HepG2 (cell line): Measurements from ENCODE around the gene TNFSF8. TPM values are rescaled to one million over a fixed set of nuclear protein-coding genes. Genes with fewer than 3 reads are reported as not detected.

Experiments
- ATAC-seq: fragments of 200-7000 bp; cut with Tn5 transposase; 3 replicates; pipeline ENCODE4 v1.9.1; 2020; ENCODE audit warnings: mild to moderate bottlenecking, moderate library complexity
- BruUV-seq: library from RNA; stranded (reverse); fragments of 400-500 nt; replicated peaks from 2 replicates; lab custom pipeline; 2021; lab: Mats Ljungman, UMichigan
- CTCF ChIA-PET: fragments of 300-600 bp; formaldehyde crosslinking; extraction: SDS; loops from one replicate; lab custom pipeline; 2021; ENCODE audit warnings: low total read pairs, inconsistent platforms, low intra/inter-chr PET ratio; lab: Yijun Ruan, JAX
- POLR2A ChIA-PET: fragments of 350-600 bp; sonication (Branson Sonifier 250); formaldehyde crosslinking; loops from one replicate; lab custom pipeline; 2020; ENCODE audit warnings: antibody characterized with exemption, inconsistent platforms; lab: Yijun Ruan, JAX
- DNase-seq: peaks from one replicate; pipeline ENCODE4 v3.0.0-alpha.2; 2015; ENCODE audit warnings: low spot score
- FAIRE-seq: peaks from 3 replicates; lab custom pipeline; 2011; peaks lifted over from hg19 to GRCh38; lab: Jason Lieb, UNC
- H2AFZ ChIP-seq: one replicate; pipeline ENCODE4 v1.6.1; 2011; ENCODE audit warnings: low read length, inconsistent platforms
- H3K27ac ChIP-seq: fragments of 300-600 bp; 3 replicates; pipeline ENCODE4 v1.8.0; 2011; ENCODE audit warnings: mixed run types, mild to moderate bottlenecking, mixed read lengths, low read length, inconsistent platforms; ENCODE audit not compliant: insufficient read depth; ENCODE audit errors: extremely low read length
- H3K27me3 ChIP-seq, 2 experiments: fragments of 200-600 bp in 1 of 2; 2 replicates in 1 of 2; 3 replicates in 1 of 2; pipeline versions ENCODE4 v1.6.0 to v1.8.0; 2011; ENCODE audit warnings: low read length in 2 of 2, mild to moderate bottlenecking in 2 of 2, moderate library complexity in 2 of 2, inconsistent platforms in 1 of 2; ENCODE audit not compliant: insufficient read depth in 2 of 2, control insufficient read depth in 1 of 2
- H3K36me3 ChIP-seq, 2 experiments: fragments of 200-600 bp in 1 of 2; replicated peaks in 1 of 2; 2 replicates in 1 of 2; 3 replicates in 1 of 2; pipeline versions ENCODE4 v1.5.1 to v1.8.0; 2011; ENCODE audit warnings: low read length in 2 of 2, inconsistent platforms in 1 of 2; ENCODE audit not compliant: insufficient read depth in 2 of 2, control insufficient read depth in 1 of 2
- H3K4me1 ChIP-seq: 2 replicates; pipeline ENCODE4 v1.5.1; 2012; ENCODE audit warnings: low read length, inconsistent platforms; ENCODE audit not compliant: insufficient read depth
- H3K4me2 ChIP-seq: 2 replicates; pipeline ENCODE4 v1.6.0; 2011; ENCODE audit warnings: low read depth, low read length, inconsistent platforms
- H3K4me3 ChIP-seq, 3 experiments: fragments of 200-600 bp in 1 of 3; sonication (generic), shearing (Covaris generic) in 1 of 3; replicated peaks in 1 of 3; 2 replicates each; pipeline ENCODE4 v1.5.1; 2011 to 2016; ENCODE audit warnings: low read length in 3 of 3, inconsistent platforms in 2 of 3, low read depth in 2 of 3, mild to moderate bottlenecking in 2 of 3, control low read depth in 1 of 3, mixed read lengths in 1 of 3; ENCODE audit not compliant: insufficient read depth in 1 of 3
- H3K79me2 ChIP-seq: one replicate; pipeline ENCODE4 v1.6.1; 2011; ENCODE audit warnings: low read length, inconsistent platforms; ENCODE audit not compliant: insufficient read depth
- H3K9ac ChIP-seq: 2 replicates; pipeline ENCODE4 v1.6.0; 2011; ENCODE audit warnings: mild to moderate bottlenecking, low read depth, low read length, inconsistent platforms; ENCODE audit not compliant: insufficient read depth
- H3K9me3 ChIP-seq: 2 replicates; pipeline ENCODE4 v1.5.1; 2012; ENCODE audit warnings: mild to moderate bottlenecking, low read length
- H4K20me1 ChIP-seq: 2 replicates; pipeline ENCODE4 v1.6.0; 2011; ENCODE audit warnings: inconsistent platforms, mild to moderate bottlenecking, low read length, moderate library complexity; ENCODE audit not compliant: insufficient read depth
- NFE2L1 ChIP-seq: sonication (generic); formaldehyde crosslinking; IDR thresholded peaks from 2 replicates; pipeline ENCODE4 v1.4.0; 2020; ENCODE audit warnings: missing genetic modification reagents, mild to moderate bottlenecking, borderline replicate concordance
- TOPORS ChIP-seq: sonication (generic); formaldehyde crosslinking; IDR thresholded peaks from 2 replicates; pipeline ENCODE4 v1.8.0; 2023; ENCODE audit warnings: mild to moderate bottlenecking, missing genetic modification reagents
- ZKSCAN8 ChIP-seq: IDR thresholded peaks from 2 replicates; pipeline ENCODE4 v1.6.1; 2016; ENCODE audit warnings: borderline replicate concordance, missing genetic modification reagents, missing compliant biosample characterization
- ZNF468 ChIP-seq: sonication (generic); formaldehyde crosslinking; IDR thresholded peaks from 2 replicates; pipeline ENCODE4 v1.8.0; 2022; ENCODE audit warnings: mild to moderate bottlenecking, moderate library complexity, missing genetic modification reagents
- ZNF629 ChIP-seq: sonication (generic); formaldehyde crosslinking; conservative IDR thresholded peaks from 2 replicates; pipeline ENCODE4 v1.5.0; 2020; ENCODE audit warnings: missing genetic modification reagents
- WGBS: methylation state at CpG from one replicate; pipeline ENCODE4 v1.1.6; 2017; ENCODE audit warnings: low lambda C conversion rate; 5-methylcytosine and 5-hydroxymethylcytosine counted together
- in situ Hi-C: cut with HindIII; loops from 2 replicates; pipeline ENCODE4 v1.10.0; 2017; ENCODE audit warnings: low pct_unique_long_range_greater_than_20kb; ENCODE audit not compliant: extremely low pct_ligation_motif_present
- intact Hi-C: fragments of 100-400 bp; cut with micrococcal nuclease; formaldehyde crosslinking; loops from one replicate; pipeline ENCODE4 v1.10.0; 2022; ENCODE audit not compliant: unreplicated experiment
- polyA plus RNA-seq, 8 experiments: library from polyadenylated mRNA; depleted of rRNA in 3 of 8; stranded (reverse) in 7 of 8; unstranded in 1 of 8; fragments of >200 nt; fragmentation: Illumina TruSeq in 4 of 8; extraction: Trizol in 4 of 8; gene quantifications; 2 replicates each; pipeline versions ENCODE4 v1.2.1 to v1.2.3, GENCODE V29; 2011 to 2016; ENCODE audit warnings: low read depth in 4 of 8, missing spikeins in 1 of 8, mixed read lengths in 1 of 8; ENCODE audit not compliant: insufficient read depth in 1 of 8
- total RNA-seq, 5 experiments: library from RNA; depleted of rRNA; stranded (reverse); fragments of >200 nt; fragmentation: Illumina TruSeq; extraction: Trizol; gene quantifications; 2 replicates each; pipeline ENCODE4 v1.2.3, GENCODE V29; 2016; ENCODE audit warnings: low read depth in 1 of 5
- TF ChIP-seq, protein P1 (sequence below): sonication (generic); formaldehyde crosslinking; IDR thresholded peaks from 2 replicates; pipeline ENCODE4 v1.5.0; 2020; ENCODE audit warnings: missing genetic modification reagents
- TF ChIP-seq, protein P2 (sequence below): fragments of 450-650 bp; IDR thresholded peaks from 2 replicates; pipeline ENCODE4 v1.6.1; 2016
- TF ChIP-seq, protein P3 (sequence below): sonication (generic); formaldehyde crosslinking; IDR thresholded peaks from 2 replicates; pipeline ENCODE4 v1.4.0; 2020; ENCODE audit warnings: missing genetic modification reagents
- TF ChIP-seq, protein P4 (sequence below): IDR thresholded peaks from 2 replicates; pipeline ENCODE4 v1.6.1; 2016

TNFSF8 gene
- total and polyA plus RNA-seq, 2 of the 13 experiments (the other 11 are each of a cell fraction or from before 2014, with no cell fraction given) = not detected

DNA sequence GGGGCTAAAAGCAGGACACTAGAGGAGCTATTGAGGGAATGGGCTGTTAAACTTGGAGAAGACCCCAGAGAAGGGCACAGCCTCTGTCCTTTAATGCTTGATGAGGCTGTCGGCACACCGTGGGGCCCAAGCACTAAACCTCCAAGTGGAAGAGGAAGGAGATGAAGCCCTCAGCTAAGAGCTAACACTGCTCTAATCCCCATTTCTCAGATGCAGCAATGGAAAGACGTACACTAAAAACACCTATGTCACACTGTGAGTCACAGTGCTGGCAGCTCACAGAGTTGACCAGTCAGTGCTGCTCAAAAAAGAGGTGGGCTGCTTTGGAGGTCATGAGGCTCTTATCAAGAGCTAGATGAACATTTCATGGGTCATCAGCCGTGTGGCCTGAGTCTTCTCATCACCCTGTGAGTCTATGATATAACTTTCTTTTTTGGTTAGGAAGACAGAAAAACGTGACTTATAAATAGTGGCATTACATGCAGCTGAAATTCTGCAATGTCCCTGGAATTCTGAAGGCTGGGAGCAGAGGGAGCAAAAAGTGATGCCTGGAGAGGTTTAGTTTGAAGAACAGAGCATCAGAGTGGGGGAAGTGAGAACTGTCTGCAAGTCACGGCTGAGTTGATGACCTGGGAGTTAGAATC lies 21.5 kb downstream of the TNFSF8 start:
- DNase-seq (no peak), ATAC-seq (no peak), FAIRE-seq (no peak)
- CTCF ChIA-PET = interaction anchor here (3.4 kb wide), 1 partner anchor 170 kb away, joined by 22 read pairs; no protein-coding TSS in a partner anchor
- Histone ChIP-seq H3K9me3 (no peaks in the 10 kb centered on the region), H2AFZ (no peak overlapping the region), H3K36me3 (no peaks in the 10 kb centered on the region), H3K4me1 (peaks cover 24% of the 10 kb centered on the region), H3K79me2 (no peaks in the 10 kb centered on the region), H3K27ac (no peak overlapping the region), H3K27me3 (no peaks in the 10 kb centered on the region; a peak in 1 of 5 replicates), H3K4me3 (no peak overlapping the region), H3K9ac (no peak overlapping the region), H4K20me1 (no peaks in the 10 kb centered on the region), H3K4me2 (0 out of 2 replicates have a peak overlapping the region, but pooled peaks have one; percentile 9)
- intact Hi-C loops = loop anchor here (1.0 to 5.0 kb wide), 2 partner anchors 188 to 502 kb away; no protein-coding TSS in a partner anchor
- POLR2A ChIA-PET = interaction anchor here (1.3 kb wide), 1 partner anchor 11 kb away, joined by 3 read pairs; no protein-coding TSS in a partner anchor
- BruUV-seq = no TSS peak
- in situ Hi-C loops = loop anchor here (5.0 to 25.0 kb wide), 3 partner anchors 172 to 603 kb away; no protein-coding TSS in a partner anchor
- TF ChIP-seq ZNF468 (no peak), ZNF629 (CRISPR knock-in tag) (peak; percentile 29; the same call in 1 of the 2 replicates)
- 56% methylated on average over 6 of the region's 6 CpGs for WGBS

DNA sequence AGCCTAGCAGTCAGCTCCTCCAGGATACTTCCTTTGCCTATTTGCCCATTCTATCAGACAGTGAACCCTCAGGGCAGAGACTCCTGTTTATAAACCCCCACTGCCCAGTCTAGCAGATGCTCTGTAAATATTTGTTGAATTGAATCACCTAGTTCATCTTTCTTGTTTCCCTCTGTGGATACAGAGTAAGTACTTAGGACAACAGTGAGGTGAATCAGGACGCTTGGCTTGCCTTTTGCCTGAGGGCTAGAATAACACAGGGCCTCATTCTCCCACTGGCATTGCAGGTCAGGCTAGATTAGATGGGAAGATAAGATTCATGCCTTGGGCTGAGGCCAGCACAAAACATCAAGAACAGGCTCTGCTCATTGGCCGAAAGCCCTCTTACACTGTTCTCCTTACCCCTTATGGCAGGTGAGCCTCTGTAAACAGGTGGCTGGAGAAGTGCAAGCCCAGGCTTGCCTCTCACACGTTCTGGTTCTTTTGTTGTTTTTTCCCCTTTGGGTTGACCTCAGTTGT lies 22.2 kb downstream of the TNFSF8 start:
- Histone ChIP-seq H3K4me2 (peak overlapping the region; percentile 59), H3K27ac (no peak overlapping the region), H3K4me3 (no peak overlapping the region), H3K9me3 (no peaks in the 10 kb centered on the region), H3K79me2 (no peaks in the 10 kb centered on the region), H3K4me1 (peaks cover 24% of the 10 kb centered on the region), H3K9ac (no peak overlapping the region), H2AFZ (no peak overlapping the region), H4K20me1 (no peaks in the 10 kb centered on the region), H3K27me3 (no peaks in the 10 kb centered on the region), H3K36me3 (no peaks in the 10 kb centered on the region)
- ATAC-seq (peak; percentile 90), DNase-seq (peak; percentile 83), FAIRE-seq (peak; percentile 72)
- ChIA-PET POLR2A (interaction anchor here (1.1 to 1.5 kb wide), 3 partner anchors 10 to 24 kb away, joined by 3 to 8 read pairs (median 3); no protein-coding TSS in a partner anchor), CTCF (interaction anchor here (3.4 kb wide), 1 partner anchor 169 kb away, joined by 22 read pairs; no protein-coding TSS in a partner anchor)
- no TSS peak for BruUV-seq
- 0% methylated on average over 3 of the region's 3 CpGs for WGBS
- in situ Hi-C loops = loop anchor here (5.0 to 25.0 kb wide), 3 partner anchors 171 to 604 kb away; no protein-coding TSS in a partner anchor
- intact Hi-C loops = loop anchor here (1.0 to 5.0 kb wide), 2 partner anchors 187 to 501 kb away; no protein-coding TSS in a partner anchor
- peak; percentile 63; the same call in 1 of the 2 replicates for TF ChIP-seq ZKSCAN8 (CRISPR knock-in tag)
- TF ChIP-seq, protein P1, sequence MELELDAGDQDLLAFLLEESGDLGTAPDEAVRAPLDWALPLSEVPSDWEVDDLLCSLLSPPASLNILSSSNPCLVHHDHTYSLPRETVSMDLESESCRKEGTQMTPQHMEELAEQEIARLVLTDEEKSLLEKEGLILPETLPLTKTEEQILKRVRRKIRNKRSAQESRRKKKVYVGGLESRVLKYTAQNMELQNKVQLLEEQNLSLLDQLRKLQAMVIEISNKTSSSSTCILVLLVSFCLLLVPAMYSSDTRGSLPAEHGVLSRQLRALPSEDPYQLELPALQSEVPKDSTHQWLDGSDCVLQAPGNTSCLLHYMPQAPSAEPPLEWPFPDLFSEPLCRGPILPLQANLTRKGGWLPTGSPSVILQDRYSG (CRISPR knock-in tag) = no peak
- TF ChIP-seq, protein P2, sequence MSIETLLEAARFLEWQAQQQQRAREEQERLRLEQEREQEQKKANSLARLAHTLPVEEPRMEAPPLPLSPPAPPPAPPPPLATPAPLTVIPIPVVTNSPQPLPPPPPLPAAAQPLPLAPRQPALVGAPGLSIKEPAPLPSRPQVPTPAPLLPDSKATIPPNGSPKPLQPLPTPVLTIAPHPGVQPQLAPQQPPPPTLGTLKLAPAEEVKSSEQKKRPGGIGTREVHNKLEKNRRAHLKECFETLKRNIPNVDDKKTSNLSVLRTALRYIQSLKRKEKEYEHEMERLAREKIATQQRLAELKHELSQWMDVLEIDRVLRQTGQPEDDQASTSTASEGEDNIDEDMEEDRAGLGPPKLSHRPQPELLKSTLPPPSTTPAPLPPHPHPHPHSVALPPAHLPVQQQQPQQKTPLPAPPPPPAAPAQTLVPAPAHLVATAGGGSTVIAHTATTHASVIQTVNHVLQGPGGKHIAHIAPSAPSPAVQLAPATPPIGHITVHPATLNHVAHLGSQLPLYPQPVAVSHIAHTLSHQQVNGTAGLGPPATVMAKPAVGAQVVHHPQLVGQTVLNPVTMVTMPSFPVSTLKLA = no peak
- no peak for TF ChIP-seq TOPORS (CRISPR knock-in tag)
- TF ChIP-seq, protein P3, sequence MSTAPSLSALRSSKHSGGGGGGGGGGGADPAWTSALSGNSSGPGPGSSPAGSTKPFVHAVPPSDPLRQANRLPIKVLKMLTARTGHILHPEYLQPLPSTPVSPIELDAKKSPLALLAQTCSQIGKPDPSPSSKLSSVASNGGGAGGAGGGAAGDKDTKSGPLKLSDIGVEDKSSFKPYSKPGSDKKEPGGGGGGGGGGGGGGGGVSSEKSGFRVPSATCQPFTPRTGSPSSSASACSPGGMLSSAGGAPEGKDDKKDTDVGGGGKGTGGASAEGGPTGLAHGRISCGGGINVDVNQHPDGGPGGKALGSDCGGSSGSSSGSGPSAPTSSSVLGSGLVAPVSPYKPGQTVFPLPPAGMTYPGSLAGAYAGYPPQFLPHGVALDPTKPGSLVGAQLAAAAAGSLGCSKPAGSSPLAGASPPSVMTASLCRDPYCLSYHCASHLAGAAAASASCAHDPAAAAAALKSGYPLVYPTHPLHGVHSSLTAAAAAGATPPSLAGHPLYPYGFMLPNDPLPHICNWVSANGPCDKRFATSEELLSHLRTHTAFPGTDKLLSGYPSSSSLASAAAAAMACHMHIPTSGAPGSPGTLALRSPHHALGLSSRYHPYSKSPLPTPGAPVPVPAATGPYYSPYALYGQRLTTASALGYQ = peak; percentile 48; the same call in 1 of the 2 replicates
- TF ChIP-seq, protein P4, sequence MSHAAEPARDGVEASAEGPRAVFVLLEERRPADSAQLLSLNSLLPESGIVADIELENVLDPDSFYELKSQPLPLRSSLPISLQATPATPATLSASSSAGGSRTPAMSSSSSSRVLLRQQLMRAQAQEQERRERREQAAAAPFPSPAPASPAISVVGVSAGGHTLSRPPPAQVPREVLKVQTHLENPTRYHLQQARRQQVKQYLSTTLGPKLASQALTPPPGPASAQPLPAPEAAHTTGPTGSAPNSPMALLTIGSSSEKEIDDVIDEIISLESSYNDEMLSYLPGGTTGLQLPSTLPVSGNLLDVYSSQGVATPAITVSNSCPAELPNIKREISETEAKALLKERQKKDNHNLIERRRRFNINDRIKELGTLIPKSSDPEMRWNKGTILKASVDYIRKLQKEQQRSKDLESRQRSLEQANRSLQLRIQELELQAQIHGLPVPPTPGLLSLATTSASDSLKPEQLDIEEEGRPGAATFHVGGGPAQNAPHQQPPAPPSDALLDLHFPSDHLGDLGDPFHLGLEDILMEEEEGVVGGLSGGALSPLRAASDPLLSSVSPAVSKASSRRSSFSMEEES (CRISPR knock-in tag) = 0 out of 2 replicates have a peak, but pooled peaks have one; percentile 35
- no peak for TF ChIP-seq NFE2L1
